Measurements from ENCODE around the gene BBC3. TPM values are rescaled to one million over a fixed set of nuclear protein-coding genes. Genes with fewer than 3 reads are reported as not detected.

Gene BBC3
- total RNA-seq, 1 donor from 2014 or later: 54.6 TPM

- H3K4me3 Mint-ChIP-seq (ENCODE audit: unreplicated experiment): no peak overlapping the region
- H3K27ac ChIP-seq (ENCODE audit: low read depth, low read length): no peak overlapping the region
- H3K79me2 ChIP-seq (ENCODE audit: insufficient read depth, low read length): peaks cover 14% of the 10 kb centered on the region
- no peak for DNase-seq (ENCODE audit: low read depth)
- H3K9me3 Mint-ChIP-seq (ENCODE audit: unreplicated experiment): no peaks in the 10 kb centered on the region
- no peaks in the 10 kb centered on the region for H3K36me3 ChIP-seq (ENCODE audit: insufficient read depth, low read length)
- H3K4me1 Mint-ChIP-seq (ENCODE audit: low read depth, unreplicated experiment): peaks cover 6% of the 10 kb centered on the region
- peaks cover 17% of the 10 kb centered on the region for H4K20me1 ChIP-seq (ENCODE audit: insufficient read depth, low read length)
- H3K9me3 ChIP-seq (ENCODE audit: insufficient read depth, low read depth, low read length): no peaks in the 10 kb centered on the region
- no peak overlapping the region for H2AFZ ChIP-seq (ENCODE audit: low read depth, low read length)
- H3K4me2 ChIP-seq (ENCODE audit: low read length): no peak overlapping the region
- TF ChIP-seq EZH2 (IDR thresholded peaks at IDR 0.05; ENCODE audit: insufficient read depth, low read length): no peak
- TF ChIP-seq CTCF (IDR thresholded peaks at IDR 0.05; ENCODE audit: insufficient read depth, low read depth, low read length): no peak
- H3K27me3 Mint-ChIP-seq (ENCODE audit: low read depth, unreplicated experiment): no peaks in the 10 kb centered on the region
- peak overlapping the region; percentile 81 for H3K27ac Mint-ChIP-seq (ENCODE audit: unreplicated experiment)
- FAIRE-seq: no peak
- H3K4me3 ChIP-seq (ENCODE audit: insufficient read depth, low read depth, low read length): no peak overlapping the region
- no peaks in the 10 kb centered on the region for H3K27me3 ChIP-seq (ENCODE audit: insufficient read depth, low read length)
- H3K9ac ChIP-seq (ENCODE audit: low read length): no peak overlapping the region
- H3K36me3 Mint-ChIP-seq (ENCODE audit: low read depth, unreplicated experiment): peaks cover 6% of the 10 kb centered on the region
- peaks cover 14% of the 10 kb centered on the region for H3K4me1 ChIP-seq (ENCODE audit: insufficient read depth, low read length)
Observed at GRCh38 chr19:47221890-47222289, 9.1 kb downstream of the BBC3 start.

- TF ChIP-seq EZH2 (IDR thresholded peaks at IDR 0.05; ENCODE audit: insufficient read depth, low read length) (no peak), CTCF (IDR thresholded peaks at IDR 0.05; ENCODE audit: insufficient read depth, low read depth, low read length) (no peak)
- H3K4me3 Mint-ChIP-seq (ENCODE audit: unreplicated experiment): no peak overlapping the region
- H3K79me2 ChIP-seq (ENCODE audit: insufficient read depth, low read length): peaks cover 10% of the 10 kb centered on the region
- H3K27ac ChIP-seq (ENCODE audit: low read depth, low read length): no peak overlapping the region
- no peak overlapping the region for H2AFZ ChIP-seq (ENCODE audit: low read depth, low read length)
- no peaks in the 10 kb centered on the region for H3K36me3 ChIP-seq (ENCODE audit: insufficient read depth, low read length)
- DNase-seq (ENCODE audit: low read depth): no peak
- H4K20me1 ChIP-seq (ENCODE audit: insufficient read depth, low read length): peaks cover 17% of the 10 kb centered on the region
- H3K4me1 ChIP-seq (ENCODE audit: insufficient read depth, low read length): peaks cover 8% of the 10 kb centered on the region
- H3K27me3 Mint-ChIP-seq (ENCODE audit: low read depth, unreplicated experiment): no peaks in the 10 kb centered on the region
- no peak overlapping the region for H3K4me2 ChIP-seq (ENCODE audit: low read length)
- no peak for FAIRE-seq
- peaks cover 6% of the 10 kb centered on the region for H3K4me1 Mint-ChIP-seq (ENCODE audit: low read depth, unreplicated experiment)
- H3K9ac ChIP-seq (ENCODE audit: low read length): no peak overlapping the region
- no peaks in the 10 kb centered on the region for H3K27me3 ChIP-seq (ENCODE audit: insufficient read depth, low read length)
- H3K36me3 Mint-ChIP-seq (ENCODE audit: low read depth, unreplicated experiment): peaks cover 4% of the 10 kb centered on the region
- H3K4me3 ChIP-seq (ENCODE audit: insufficient read depth, low read depth, low read length): no peak overlapping the region
- no peak overlapping the region for H3K27ac Mint-ChIP-seq (ENCODE audit: unreplicated experiment)
- H3K9me3 ChIP-seq (ENCODE audit: insufficient read depth, low read depth, low read length): no peaks in the 10 kb centered on the region
- no peaks in the 10 kb centered on the region for H3K9me3 Mint-ChIP-seq (ENCODE audit: unreplicated experiment)
Observed at GRCh38 chr19:47221080-47221841, 9.7 kb downstream of the BBC3 start.

- H3K4me1 Mint-ChIP-seq (ENCODE audit: low read depth, unreplicated experiment): peaks cover 3% of the 10 kb centered on the region
- H3K9me3 Mint-ChIP-seq (ENCODE audit: unreplicated experiment): no peaks in the 10 kb centered on the region
- no peak overlapping the region for H3K4me3 ChIP-seq (ENCODE audit: insufficient read depth, low read depth, low read length)
- no peaks in the 10 kb centered on the region for H3K9me3 ChIP-seq (ENCODE audit: insufficient read depth, low read depth, low read length)
- H3K27me3 ChIP-seq (ENCODE audit: insufficient read depth, low read length): no peaks in the 10 kb centered on the region
- peaks cover under 1% of the 10 kb centered on the region for H3K4me1 ChIP-seq (ENCODE audit: insufficient read depth, low read length)
- FAIRE-seq (no peak), DNase-seq (ENCODE audit: low read depth) (no peak)
- no peaks in the 10 kb centered on the region for H3K27me3 Mint-ChIP-seq (ENCODE audit: low read depth, unreplicated experiment)
- H3K4me2 ChIP-seq (ENCODE audit: low read length): no peak overlapping the region
- H3K4me3 Mint-ChIP-seq (ENCODE audit: unreplicated experiment): no peak overlapping the region
- no peak overlapping the region for H2AFZ ChIP-seq (ENCODE audit: low read depth, low read length)
- H3K79me2 ChIP-seq (ENCODE audit: insufficient read depth, low read length): no peaks in the 10 kb centered on the region
- H3K36me3 ChIP-seq (ENCODE audit: insufficient read depth, low read length): no peaks in the 10 kb centered on the region
- H3K27ac Mint-ChIP-seq (ENCODE audit: unreplicated experiment): no peak overlapping the region
- no peaks in the 10 kb centered on the region for H4K20me1 ChIP-seq (ENCODE audit: insufficient read depth, low read length)
- H3K27ac ChIP-seq (ENCODE audit: low read depth, low read length): no peak overlapping the region
- no peak for TF ChIP-seq CTCF (IDR thresholded peaks at IDR 0.05; ENCODE audit: insufficient read depth, low read depth, low read length)
- TF ChIP-seq EZH2 (IDR thresholded peaks at IDR 0.05; ENCODE audit: insufficient read depth, low read length): no peak
- peaks cover 4% of the 10 kb centered on the region for H3K36me3 Mint-ChIP-seq (ENCODE audit: low read depth, unreplicated experiment)
- H3K9ac ChIP-seq (ENCODE audit: low read length): no peak overlapping the region
Observed at GRCh38 chr19:47215581-47215980, 15.4 kb downstream of the BBC3 start.
